Sciatic nerve (tissue), 2 donors: ENCODE data around the gene MGMT. TPM values are rescaled to one million over a fixed set of nuclear protein-coding genes. Genes with fewer than 3 reads are reported as not detected.

Experiments used
- ATAC-seq: fragments of 200-7000 bp; cut with Tn5 transposase; one replicate; pipeline ENCODE4 v1.9.1; 2020; ENCODE audit warnings: mild to moderate bottlenecking, moderate library complexity
- DNase-seq: peaks from one replicate; pipeline ENCODE4 v3.0.0-alpha.2; 2020; ENCODE audit warnings: low spot score
- intact Hi-C: fragments of 100-400 bp; cut with DNase I; formaldehyde crosslinking; loops from one replicate; pipeline ENCODE4 v1.14.2; 2022
- total RNA-seq: library from RNA; stranded (reverse); fragmentation: NEBNext Ultra II Directional; extraction: Animal tissue kit (Norgen Biotek cat#: 25700); gene quantifications from one replicate; pipeline ENCODE4 v1.2.1, GENCODE V29; 2021
- donor health status: DM: no; HTN: no; CAD: no.
- donor health status: DM: no; HTN: no; CAD: no.

Gene MGMT
- total RNA-seq, 1 donor from 2014 or later = 24.5 TPM

GRCh38 chr10:129560361-129560760 lies 93.3 kb downstream of the MGMT start:
- DNase-seq = no peak
- no peak for ATAC-seq
- intact Hi-C loops = no loop called here

- intact Hi-C loops = no loop called here
- no peak for ATAC-seq
These were observed 95.4 kb downstream of the MGMT start for GRCh38 chr10:129562487-129562886.

GRCh38 chr10:129564923-129565322 lies 97.9 kb downstream of the MGMT start:
- ATAC-seq (no peak), DNase-seq (no peak)
- intact Hi-C loops = no loop called here

More at GRCh38 chr10:129562487-129562886, 95.4 kb downstream of the MGMT start:
- DNase-seq = no peak

- ATAC-seq (no peak), DNase-seq (no peak)
- intact Hi-C loops = no loop called here
These were observed 101.7 kb downstream of the MGMT start for GRCh38 chr10:129568583-129569344.

GRCh38 chr10:129570185-129570584 lies 103.1 kb downstream of the MGMT start:
- no peak for ATAC-seq
- DNase-seq = no peak
- intact Hi-C loops = no loop called here

GRCh38 chr10:129579228-129579627 lies 112.2 kb downstream of the MGMT start:
- DNase-seq = no peak
- intact Hi-C loops = no loop called here

GRCh38 chr10:129580010-129580409 lies 113.0 kb downstream of the MGMT start:
- DNase-seq = no peak
- intact Hi-C loops = no loop called here
- ATAC-seq = no peak

More at GRCh38 chr10:129579228-129579627, 112.2 kb downstream of the MGMT start:
- no peak for ATAC-seq

GRCh38 chr10:129580901-129581300 lies 113.9 kb downstream of the MGMT start:
- ATAC-seq (no peak), DNase-seq (no peak)
- intact Hi-C loops = no loop called here

- DNase-seq = no peak
- intact Hi-C loops = no loop called here
- ATAC-seq = no peak
These were observed 114.9 kb downstream of the MGMT start for GRCh38 chr10:129581827-129582411.

GRCh38 chr10:129583831-129584230 lies 116.8 kb downstream of the MGMT start:
- ATAC-seq (no peak), DNase-seq (no peak)
- intact Hi-C loops = no loop called here

- intact Hi-C loops = no loop called here
- no peak for DNase-seq
- ATAC-seq = no peak
These were observed 119.9 kb downstream of the MGMT start for GRCh38 chr10:129586898-129587443.

GRCh38 chr10:129589546-129589945 lies 122.5 kb downstream of the MGMT start:
- intact Hi-C loops = no loop called here
- no peak for ATAC-seq
- peak; percentile 35 for DNase-seq

GRCh38 chr10:129593953-129594352 lies 126.9 kb downstream of the MGMT start:
- no peak for DNase-seq
- no peak for ATAC-seq
- intact Hi-C loops = no loop called here

- ATAC-seq (no peak), DNase-seq (no peak)
- intact Hi-C loops = no loop called here
These were observed 127.8 kb downstream of the MGMT start for GRCh38 chr10:129594811-129595210.

- no peak for ATAC-seq
- DNase-seq = no peak
- intact Hi-C loops = no loop called here
These were observed 131.4 kb downstream of the MGMT start for GRCh38 chr10:129598413-129598812.

GRCh38 chr10:129599160-129599559 lies 132.1 kb downstream of the MGMT start:
- intact Hi-C loops = no loop called here
- DNase-seq (no peak), ATAC-seq (no peak)

GRCh38 chr10:129601737-129602136 lies 134.7 kb downstream of the MGMT start:
- DNase-seq = no peak
- no peak for ATAC-seq
- intact Hi-C loops = no loop called here

- ATAC-seq (no peak), DNase-seq (no peak)
- intact Hi-C loops = no loop called here
These were observed 136.0 kb downstream of the MGMT start for GRCh38 chr10:129602938-129603535.

GRCh38 chr10:129604333-129605032 lies 137.4 kb downstream of the MGMT start:
- ATAC-seq (no peak), DNase-seq (no peak)
- intact Hi-C loops = no loop called here
